ENCODE data around the gene HRH1.

DNA sequence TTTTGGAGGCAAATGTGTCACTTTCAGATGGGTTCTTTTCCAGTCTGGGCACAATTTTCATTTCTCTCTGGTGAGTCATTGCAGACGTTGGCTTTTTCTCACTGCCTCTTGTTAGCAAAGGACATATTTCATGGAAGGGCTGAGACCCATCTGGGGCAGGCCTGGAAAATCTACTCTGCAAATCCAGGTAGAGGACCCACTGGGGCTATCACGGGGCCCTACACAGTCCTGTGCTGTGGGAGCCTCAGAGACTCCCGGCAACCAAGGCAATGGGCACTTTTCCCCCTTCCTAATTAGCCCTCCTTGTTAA lies 58.0 kb downstream of the HRH1 start:
- TF ChIP-seq, protein P1, sequence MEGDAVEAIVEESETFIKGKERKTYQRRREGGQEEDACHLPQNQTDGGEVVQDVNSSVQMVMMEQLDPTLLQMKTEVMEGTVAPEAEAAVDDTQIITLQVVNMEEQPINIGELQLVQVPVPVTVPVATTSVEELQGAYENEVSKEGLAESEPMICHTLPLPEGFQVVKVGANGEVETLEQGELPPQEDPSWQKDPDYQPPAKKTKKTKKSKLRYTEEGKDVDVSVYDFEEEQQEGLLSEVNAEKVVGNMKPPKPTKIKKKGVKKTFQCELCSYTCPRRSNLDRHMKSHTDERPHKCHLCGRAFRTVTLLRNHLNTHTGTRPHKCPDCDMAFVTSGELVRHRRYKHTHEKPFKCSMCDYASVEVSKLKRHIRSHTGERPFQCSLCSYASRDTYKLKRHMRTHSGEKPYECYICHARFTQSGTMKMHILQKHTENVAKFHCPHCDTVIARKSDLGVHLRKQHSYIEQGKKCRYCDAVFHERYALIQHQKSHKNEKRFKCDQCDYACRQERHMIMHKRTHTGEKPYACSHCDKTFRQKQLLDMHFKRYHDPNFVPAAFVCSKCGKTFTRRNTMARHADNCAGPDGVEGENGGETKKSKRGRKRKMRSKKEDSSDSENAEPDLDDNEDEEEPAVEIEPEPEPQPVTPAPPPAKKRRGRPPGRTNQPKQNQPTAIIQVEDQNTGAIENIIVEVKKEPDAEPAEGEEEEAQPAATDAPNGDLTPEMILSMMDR (IDR thresholded peaks at IDR 0.05 in 2 of 3, conservative IDR thresholded peaks at IDR 0.05 in 1 of 3; ENCODE audit: borderline replicate concordance in 1 of 3, insufficient read depth in 1 of 3, low read depth in 2 of 3, low read length in 2 of 3) = no peak
- TF ChIP-seq POLR2AphosphoS5 (IDR thresholded peaks at IDR 0.05; ENCODE audit: low read depth, low read length) (no peak), EZH2 (IDR thresholded peaks at IDR 0.05) (no peak), CEBPB (IDR thresholded peaks at IDR 0.05; ENCODE audit: low read depth) (no peak), YY1 (IDR thresholded peaks at IDR 0.05; ENCODE audit: extremely low read depth, insufficient replicate concordance, low read depth, low read length) (no peak), RAD21 (IDR thresholded peaks at IDR 0.05; ENCODE audit: low read depth) (no peak), SIN3A (IDR thresholded peaks at IDR 0.05; ENCODE audit: low read depth) (no peak), POLR2A (IDR thresholded peaks at IDR 0.05; ENCODE audit: borderline replicate concordance, extremely low read depth, insufficient read depth, insufficient read length) (no peak), EZH2phosphoT487 (IDR thresholded peaks at IDR 0.05; ENCODE audit: borderline replicate concordance) (no peak)

Data from HCT116 (cell line).